A549 (cell line): ENCODE measurements around the gene DPYSL3.

Source experiments
- CHD4 ChIP-seq: fragments of 200-600 bp; sonication (generic); IDR thresholded peaks from 2 replicates; pipeline ENCODE4 v1.6.1; 2016; ENCODE audit warnings: antibody characterized with exemption, mild to moderate bottlenecking, borderline replicate concordance
- EP300 ChIP-seq, 2 experiments: fragments of >200 bp; sonication (Bioruptor Twin); formaldehyde crosslinking; IDR thresholded peaks; 2 replicates in 1 of 2; 3 replicates in 1 of 2; pipeline ENCODE4 v1.6.1; 2016 to 2017
- MAFK ChIP-seq: fragments of 450-650 bp; IDR thresholded peaks from 2 replicates; pipeline ENCODE4 v1.6.1; 2014; ENCODE audit not compliant: partially characterized antibody
- MAZ ChIP-seq: fragments of 150-350 bp; IDR thresholded peaks from 2 replicates; pipeline ENCODE4 v1.6.1; 2014; ENCODE audit warnings: antibody characterized with exemption, low read depth, low read length, borderline replicate concordance
- MYC ChIP-seq: IDR thresholded peaks from 2 replicates; pipeline ENCODE4 v1.6.1; 2012; ENCODE audit warnings: mild to moderate bottlenecking, inconsistent platforms, low read length, improper control_type of control experiment, borderline replicate concordance
- NFE2L2 ChIP-seq: fragments of 150-350 bp; conservative IDR thresholded peaks from 2 replicates; pipeline ENCODE4 v1.6.1; 2014; ENCODE audit warnings: low read length
- POLR2A ChIP-seq: IDR thresholded peaks from 2 replicates; pipeline ENCODE4 v1.6.1; 2012; ENCODE audit warnings: mild to moderate bottlenecking, low read length
- RAD21 ChIP-seq, 2 experiments: fragments of >200 bp in 1 of 2; sonication (Bioruptor Twin) in 1 of 2; formaldehyde crosslinking in 1 of 2; IDR thresholded peaks in 1 of 2; conservative IDR thresholded peaks in 1 of 2; 2 replicates in 1 of 2; 3 replicates in 1 of 2; pipeline ENCODE4 v1.6.1; 2012 to 2018; ENCODE audit warnings: inconsistent platforms in 1 of 2
- RCOR1 ChIP-seq: fragments of 150-350 bp; IDR thresholded peaks from 2 replicates; pipeline ENCODE4 v1.6.1; 2014; ENCODE audit warnings: antibody characterized with exemption, low read length, low read depth
- RNF2 ChIP-seq: fragments of 200-600 bp; sonication (generic); IDR thresholded peaks from 2 replicates; pipeline ENCODE4 v1.6.1; 2016; ENCODE audit warnings: low read depth, mild to moderate bottlenecking, antibody characterized with exemption, moderate library complexity, borderline replicate concordance
- TFCP2L1 ChIP-seq: fragments of 250-450 bp; sonication (Bioruptor Pico); IDR thresholded peaks from 2 replicates; pipeline ENCODE4 v1.5.0; 2021; ENCODE audit warnings: mild to moderate bottlenecking
- TF ChIP-seq, protein P1 (sequence below): fragments of >200 bp; sonication (Bioruptor Twin); formaldehyde crosslinking; IDR thresholded peaks from 3 replicates; pipeline ENCODE4 v1.5.1; 2016
- TF ChIP-seq, protein P2 (sequence below): IDR thresholded peaks from 2 replicates; pipeline ENCODE4 v1.6.1; 2012
- TF ChIP-seq, protein P3 (sequence below): fragments of 200-600 bp; sonication (generic); IDR thresholded peaks from 2 replicates; pipeline ENCODE4 v1.6.1; 2016; ENCODE audit warnings: antibody characterized with exemption, mild to moderate bottlenecking, moderate library complexity

DNA sequence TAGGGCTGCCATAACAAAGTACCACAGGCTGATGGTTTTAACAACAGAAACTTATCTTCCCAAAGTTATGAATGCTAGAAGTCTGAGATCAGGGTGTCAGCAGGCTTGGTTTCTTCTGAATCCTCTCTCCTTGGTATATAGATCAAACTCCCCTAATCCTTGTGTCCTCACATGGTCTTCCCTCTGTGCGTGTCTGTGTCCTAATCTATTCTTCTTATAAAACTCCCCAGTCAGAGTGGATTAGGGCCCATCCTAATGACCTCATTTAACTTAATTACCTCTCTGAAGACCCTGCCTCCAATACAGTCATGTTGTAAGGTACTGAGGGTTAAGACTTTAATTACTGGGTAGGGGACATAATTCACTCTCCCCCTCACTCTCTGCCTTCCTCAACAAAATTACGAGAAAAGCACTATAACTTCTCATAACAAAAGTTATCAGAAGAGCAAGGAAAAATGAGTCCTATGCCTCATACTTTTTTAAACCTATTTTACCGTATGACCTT lies 68.6 kb downstream of the DPYSL3 start:
- TF ChIP-seq, protein P1, sequence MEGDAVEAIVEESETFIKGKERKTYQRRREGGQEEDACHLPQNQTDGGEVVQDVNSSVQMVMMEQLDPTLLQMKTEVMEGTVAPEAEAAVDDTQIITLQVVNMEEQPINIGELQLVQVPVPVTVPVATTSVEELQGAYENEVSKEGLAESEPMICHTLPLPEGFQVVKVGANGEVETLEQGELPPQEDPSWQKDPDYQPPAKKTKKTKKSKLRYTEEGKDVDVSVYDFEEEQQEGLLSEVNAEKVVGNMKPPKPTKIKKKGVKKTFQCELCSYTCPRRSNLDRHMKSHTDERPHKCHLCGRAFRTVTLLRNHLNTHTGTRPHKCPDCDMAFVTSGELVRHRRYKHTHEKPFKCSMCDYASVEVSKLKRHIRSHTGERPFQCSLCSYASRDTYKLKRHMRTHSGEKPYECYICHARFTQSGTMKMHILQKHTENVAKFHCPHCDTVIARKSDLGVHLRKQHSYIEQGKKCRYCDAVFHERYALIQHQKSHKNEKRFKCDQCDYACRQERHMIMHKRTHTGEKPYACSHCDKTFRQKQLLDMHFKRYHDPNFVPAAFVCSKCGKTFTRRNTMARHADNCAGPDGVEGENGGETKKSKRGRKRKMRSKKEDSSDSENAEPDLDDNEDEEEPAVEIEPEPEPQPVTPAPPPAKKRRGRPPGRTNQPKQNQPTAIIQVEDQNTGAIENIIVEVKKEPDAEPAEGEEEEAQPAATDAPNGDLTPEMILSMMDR, result no peak
- TF ChIP-seq EP300 (IDR thresholded peaks at IDR 0.05), result no peak
- TF ChIP-seq POLR2A, result no peak
- TF ChIP-seq RNF2, result no peak
- TF ChIP-seq RAD21 (conservative IDR thresholded peaks at IDR 0.05 in 1 of 2, IDR thresholded peaks at IDR 0.05 in 1 of 2), result no peak
- TF ChIP-seq CHD4, result no peak
- no peak for TF ChIP-seq RCOR1
- no peak for TF ChIP-seq MAZ
- TF ChIP-seq, protein P2, sequence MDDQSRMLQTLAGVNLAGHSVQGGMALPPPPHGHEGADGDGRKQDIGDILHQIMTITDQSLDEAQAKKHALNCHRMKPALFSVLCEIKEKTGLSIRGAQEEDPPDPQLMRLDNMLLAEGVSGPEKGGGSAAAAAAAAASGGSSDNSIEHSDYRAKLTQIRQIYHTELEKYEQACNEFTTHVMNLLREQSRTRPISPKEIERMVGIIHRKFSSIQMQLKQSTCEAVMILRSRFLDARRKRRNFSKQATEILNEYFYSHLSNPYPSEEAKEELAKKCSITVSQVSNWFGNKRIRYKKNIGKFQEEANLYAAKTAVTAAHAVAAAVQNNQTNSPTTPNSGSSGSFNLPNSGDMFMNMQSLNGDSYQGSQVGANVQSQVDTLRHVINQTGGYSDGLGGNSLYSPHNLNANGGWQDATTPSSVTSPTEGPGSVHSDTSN, result no peak
- TF ChIP-seq MAFK, result no peak
- TF ChIP-seq MYC, result no peak
- TF ChIP-seq, protein P3, sequence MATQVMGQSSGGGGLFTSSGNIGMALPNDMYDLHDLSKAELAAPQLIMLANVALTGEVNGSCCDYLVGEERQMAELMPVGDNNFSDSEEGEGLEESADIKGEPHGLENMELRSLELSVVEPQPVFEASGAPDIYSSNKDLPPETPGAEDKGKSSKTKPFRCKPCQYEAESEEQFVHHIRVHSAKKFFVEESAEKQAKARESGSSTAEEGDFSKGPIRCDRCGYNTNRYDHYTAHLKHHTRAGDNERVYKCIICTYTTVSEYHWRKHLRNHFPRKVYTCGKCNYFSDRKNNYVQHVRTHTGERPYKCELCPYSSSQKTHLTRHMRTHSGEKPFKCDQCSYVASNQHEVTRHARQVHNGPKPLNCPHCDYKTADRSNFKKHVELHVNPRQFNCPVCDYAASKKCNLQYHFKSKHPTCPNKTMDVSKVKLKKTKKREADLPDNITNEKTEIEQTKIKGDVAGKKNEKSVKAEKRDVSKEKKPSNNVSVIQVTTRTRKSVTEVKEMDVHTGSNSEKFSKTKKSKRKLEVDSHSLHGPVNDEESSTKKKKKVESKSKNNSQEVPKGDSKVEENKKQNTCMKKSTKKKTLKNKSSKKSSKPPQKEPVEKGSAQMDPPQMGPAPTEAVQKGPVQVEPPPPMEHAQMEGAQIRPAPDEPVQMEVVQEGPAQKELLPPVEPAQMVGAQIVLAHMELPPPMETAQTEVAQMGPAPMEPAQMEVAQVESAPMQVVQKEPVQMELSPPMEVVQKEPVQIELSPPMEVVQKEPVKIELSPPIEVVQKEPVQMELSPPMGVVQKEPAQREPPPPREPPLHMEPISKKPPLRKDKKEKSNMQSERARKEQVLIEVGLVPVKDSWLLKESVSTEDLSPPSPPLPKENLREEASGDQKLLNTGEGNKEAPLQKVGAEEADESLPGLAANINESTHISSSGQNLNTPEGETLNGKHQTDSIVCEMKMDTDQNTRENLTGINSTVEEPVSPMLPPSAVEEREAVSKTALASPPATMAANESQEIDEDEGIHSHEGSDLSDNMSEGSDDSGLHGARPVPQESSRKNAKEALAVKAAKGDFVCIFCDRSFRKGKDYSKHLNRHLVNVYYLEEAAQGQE, result no peak
- TF ChIP-seq TFCP2L1 (CRISPR knock-in tag), result no peak
- no peak for TF ChIP-seq NFE2L2
